H1 (cell line): ENCODE measurements around the gene PDZD4. TPM values are rescaled to one million over a fixed set of nuclear protein-coding genes. Genes with fewer than 3 reads are reported as not detected.

Experiments used
- CTCF ChIA-PET: fragments of 300-600 bp; sonication (Branson Sonifier 250); formaldehyde crosslinking; loops from one replicate; lab custom pipeline; 2021; ENCODE audit not compliant: partially characterized antibody; lab: Charles Lee
- POLR2A ChIA-PET: fragments of 300-600 bp; sonication (Branson Sonifier 250); formaldehyde crosslinking; loops from one replicate; lab custom pipeline; 2021; ENCODE audit warnings: inconsistent platforms; ENCODE audit not compliant: partially characterized antibody; lab: Charles Lee
- DNase-seq, 2 experiments: peaks; one replicate each; pipeline versions ENCODE4 v3.0.0 to v3.0.0-alpha.2; 2010 to 2022; ENCODE audit warnings: low spot score in 2 of 2, low read depth in 1 of 2, mixed read lengths in 1 of 2
- FAIRE-seq: peaks from 2 replicates; lab custom pipeline; 2011; peaks lifted over from hg19 to GRCh38; lab: Jason Lieb, UNC
- H2AFZ ChIP-seq: 2 replicates; pipeline ENCODE4 v1.8.1; 2012; ENCODE audit warnings: low read length, inconsistent platforms
- H2AK5ac ChIP-seq: 2 replicates; pipeline ENCODE4 v1.6.1; 2013; ENCODE audit warnings: low read depth, low read length
- H2BK120ac ChIP-seq: replicated peaks from 2 replicates; pipeline ENCODE3; 2013; ENCODE audit warnings: low read depth, low read length, inconsistent platforms
- H2BK12ac ChIP-seq: 2 replicates; pipeline ENCODE4 v1.6.1; 2013; ENCODE audit warnings: low read depth, low read length
- H2BK15ac ChIP-seq: 2 replicates; pipeline ENCODE4 v1.6.1; 2013; ENCODE audit warnings: low read length
- H2BK20ac ChIP-seq: 2 replicates; pipeline ENCODE4 v1.6.1; 2013; ENCODE audit warnings: low read length
- H2BK5ac ChIP-seq: 2 replicates; pipeline ENCODE4 v1.6.1; 2013; ENCODE audit warnings: low read depth, low read length
- H3K14ac ChIP-seq: 2 replicates; pipeline ENCODE4 v1.6.1; 2013; ENCODE audit warnings: inconsistent platforms; ENCODE audit not compliant: insufficient read length
- H3K18ac ChIP-seq: 2 replicates; pipeline ENCODE4 v1.6.1; 2013; ENCODE audit warnings: low read length; ENCODE audit errors: extremely low read depth
- H3K23ac ChIP-seq: 2 replicates; pipeline ENCODE4 v1.6.1; 2013; ENCODE audit warnings: inconsistent platforms; ENCODE audit not compliant: insufficient read length
- H3K23me2 ChIP-seq: 2 replicates; pipeline ENCODE4 v1.6.1; 2013; ENCODE audit warnings: low read depth, low read length
- H3K27ac ChIP-seq: 2 replicates; pipeline ENCODE4 v1.6.1; 2011; ENCODE audit warnings: low read depth, low read length, inconsistent platforms
- H3K27me3 ChIP-seq, 4 experiments: replicated peaks in 1 of 4; 1 replicate in 1 of 4; 2 replicates in 3 of 4; pipeline versions ENCODE4 v1.6.1 to v1.8.1; 2011 to 2013; ENCODE audit warnings: low read length in 3 of 4, mild to moderate bottlenecking in 3 of 4, inconsistent platforms in 2 of 4, mixed read lengths in 2 of 4, moderate library complexity in 1 of 4; ENCODE audit not compliant: control insufficient read depth in 3 of 4, insufficient read depth in 3 of 4; ENCODE audit errors: extremely low read depth in 1 of 4
- H3K36me3 ChIP-seq, 4 experiments: 2 replicates each; pipeline versions ENCODE4 v1.6.1 to v1.8.1; 2011 to 2013; ENCODE audit warnings: mild to moderate bottlenecking in 4 of 4, low read length in 3 of 4, moderate library complexity in 2 of 4, control low read depth in 1 of 4, inconsistent platforms in 1 of 4; ENCODE audit not compliant: insufficient read depth in 4 of 4, control insufficient read depth in 2 of 4
- H3K4ac ChIP-seq: replicated peaks from 2 replicates; pipeline ENCODE3; 2013; ENCODE audit warnings: low read length, low read depth, mixed read lengths, inconsistent platforms; ENCODE audit not compliant: insufficient read length
- H3K4me1 ChIP-seq, 4 experiments: replicated peaks in 1 of 4; 1 replicate in 1 of 4; 2 replicates in 3 of 4; pipeline versions ENCODE4 v1.6.1 to v1.8.1; 2011 to 2013; ENCODE audit warnings: low read length in 3 of 4, inconsistent platforms in 2 of 4, mixed read lengths in 1 of 4; ENCODE audit not compliant: insufficient read depth in 4 of 4, control insufficient read depth in 3 of 4
- H3K4me2 ChIP-seq, 2 experiments: 2 replicates each; pipeline versions ENCODE4 v1.6.1 to v1.8.1; 2011 to 2013; ENCODE audit warnings: low read depth in 2 of 2, low read length in 2 of 2, control low read depth in 1 of 2, inconsistent platforms in 1 of 2, mild to moderate bottlenecking in 1 of 2; ENCODE audit not compliant: insufficient read depth in 1 of 2
- H3K4me3 ChIP-seq, 4 experiments: fragments of 200-600, 300-600 bp in 1 of 4; sonication (generic), shearing (Covaris generic), sonication (Bioruptor Twin) in 1 of 4; 2 replicates each; pipeline versions ENCODE4 v1.5.1 to v1.8.1; 2011 to 2016; ENCODE audit warnings: low read length in 4 of 4, low read depth in 3 of 4, control low read depth in 2 of 4, inconsistent platforms in 2 of 4, mild to moderate bottlenecking in 2 of 4, mixed read lengths in 1 of 4, moderate library complexity in 1 of 4; ENCODE audit not compliant: insufficient read depth in 2 of 4; ENCODE audit errors: extremely low read depth in 1 of 4
- H3K56ac ChIP-seq: replicated peaks from 2 replicates; pipeline ENCODE3; 2013; ENCODE audit warnings: low read depth, mild to moderate bottlenecking, mixed read lengths, low read length, inconsistent platforms; ENCODE audit not compliant: insufficient read length
- H3K79me1 ChIP-seq: 2 replicates; pipeline ENCODE4 v1.6.1; 2013; ENCODE audit warnings: low read depth, low read length, control low read depth
- H3K79me2 ChIP-seq, 2 experiments: 2 replicates each; pipeline versions ENCODE4 v1.6.1 to v1.8.1; 2012 to 2013; ENCODE audit warnings: low read length in 2 of 2, mild to moderate bottlenecking in 2 of 2, inconsistent platforms in 1 of 2; ENCODE audit not compliant: insufficient read depth in 2 of 2, control insufficient read depth in 1 of 2
- H3K9ac ChIP-seq, 4 experiments: replicated peaks in 1 of 4; 1 replicate in 1 of 4; 2 replicates in 3 of 4; pipeline versions ENCODE4 v1.6.1 to v1.8.1; 2011 to 2013; ENCODE audit warnings: low read depth in 3 of 4, low read length in 3 of 4, control low read depth in 2 of 4, mild to moderate bottlenecking in 2 of 4, moderate library complexity in 2 of 4, inconsistent platforms in 1 of 4; ENCODE audit errors: extremely low read depth in 1 of 4
- H3K9me3 ChIP-seq, 2 experiments: 2 replicates each; pipeline versions ENCODE4 v1.6.1 to v1.8.1; 2012 to 2013; ENCODE audit warnings: mild to moderate bottlenecking in 2 of 2, moderate library complexity in 2 of 2, control low read depth in 1 of 2, inconsistent platforms in 1 of 2, low read depth in 1 of 2, low read length in 1 of 2, mixed read lengths in 1 of 2; ENCODE audit not compliant: insufficient read depth in 2 of 2
- H4K20me1 ChIP-seq, 2 experiments: replicated peaks in 1 of 2; 2 replicates each; pipeline versions ENCODE3 to v1.8.1; 2011 to 2013; ENCODE audit warnings: inconsistent platforms in 2 of 2, low read length in 2 of 2, mild to moderate bottlenecking in 1 of 2; ENCODE audit not compliant: insufficient read depth in 2 of 2, control insufficient read depth in 1 of 2
- H4K5ac ChIP-seq: 2 replicates; pipeline ENCODE4 v1.6.1; 2013; ENCODE audit warnings: low read length, low read depth, mixed read lengths, inconsistent platforms; ENCODE audit not compliant: insufficient read length
- H4K8ac ChIP-seq: 2 replicates; pipeline ENCODE4 v1.8.0; 2013; ENCODE audit warnings: mild to moderate bottlenecking, moderate library complexity, low read length, inconsistent platforms; ENCODE audit not compliant: insufficient read depth; ENCODE audit errors: extremely low read depth
- H4K91ac ChIP-seq: replicated peaks from 2 replicates; pipeline ENCODE3; 2013; ENCODE audit warnings: low read length, mixed read lengths, inconsistent platforms; ENCODE audit not compliant: insufficient read length
- CBX8 ChIP-seq: fragments of 300-800, 300-1000 bp; sonication (generic); IDR thresholded peaks from 2 replicates; pipeline ENCODE4 v1.7.1; 2016; ENCODE audit warnings: low read depth, low read length, borderline replicate concordance
- CREB1 ChIP-seq: IDR thresholded peaks from 2 replicates; pipeline ENCODE4 v1.6.1; 2012; ENCODE audit warnings: inconsistent platforms
- JUND ChIP-seq: IDR thresholded peaks from 2 replicates; pipeline ENCODE4 v1.6.1; 2011; ENCODE audit warnings: mild to moderate bottlenecking, improper control_type of control experiment, low read length
- RFX5 ChIP-seq: IDR thresholded peaks from 2 replicates; pipeline ENCODE4 v1.6.1; 2011; ENCODE audit warnings: low read depth, low read length, improper control_type of control experiment, borderline replicate concordance
- SIX5 ChIP-seq: IDR thresholded peaks from 2 replicates; pipeline ENCODE4 v1.6.1; 2011; ENCODE audit warnings: mild to moderate bottlenecking, low read depth, low read length
- ZNF274 ChIP-seq: IDR thresholded peaks from 2 replicates; pipeline ENCODE4 v1.7.0; 2012; ENCODE audit warnings: low read length, borderline replicate concordance; ENCODE audit errors: extremely low read depth
- WGBS, 2 experiments: shearing (Covaris generic) in 1 of 2; methylation state at CpG; one replicate each; pipeline versions ENCODE4 v1.1.6 to v1.1.7; 2013 to 2015; ENCODE audit warnings: low lambda C conversion rate in 2 of 2, mixed read lengths in 2 of 2, inconsistent platforms in 1 of 2, low coverage in 1 of 2, missing lambda C conversion rate in 1 of 2; ENCODE audit not compliant: insufficient replicate concordance in 2 of 2, insufficient coverage in 1 of 2, insufficient read length in 1 of 2; ENCODE audit errors: extremely low coverage in 1 of 2, missing lambda C conversion rate in 1 of 2; 5-methylcytosine and 5-hydroxymethylcytosine counted together
- polyA plus RNA-seq, 7 experiments: library from polyadenylated mRNA; depleted of rRNA in 3 of 7; stranded (reverse) in 5 of 7; unstranded in 2 of 7; fragments of >200 nt in 5 of 7; fragments of 200-250 nt in 2 of 7; gene quantifications; 1 replicate in 5 of 7; 2 replicates in 1 of 7; 4 replicates in 1 of 7; pipeline versions ENCODE4 v1.2.1 to v1.2.3, GENCODE V29; 2011 to 2013; ENCODE audit warnings: missing spikeins in 2 of 7, mixed read lengths in 2 of 7
- total RNA-seq: library from RNA; stranded (reverse); fragmentation: NEBNext Ultra II Directional; extraction: Animal tissue kit (Norgen Biotek cat#: 25700); gene quantifications from 2 replicates; pipeline ENCODE4 v1.2.1, GENCODE V29; 2021
- TF ChIP-seq, protein P1 (sequence below): IDR thresholded peaks from 2 replicates; pipeline ENCODE4 v1.6.1; 2012; ENCODE audit warnings: inconsistent platforms

The PDZD4 gene
- total and polyA plus RNA-seq, 2 of the 8 experiments (the other 6 are each of a cell fraction or from before 2014, with no cell fraction given) = 45.8 to 169 TPM

DNA sequence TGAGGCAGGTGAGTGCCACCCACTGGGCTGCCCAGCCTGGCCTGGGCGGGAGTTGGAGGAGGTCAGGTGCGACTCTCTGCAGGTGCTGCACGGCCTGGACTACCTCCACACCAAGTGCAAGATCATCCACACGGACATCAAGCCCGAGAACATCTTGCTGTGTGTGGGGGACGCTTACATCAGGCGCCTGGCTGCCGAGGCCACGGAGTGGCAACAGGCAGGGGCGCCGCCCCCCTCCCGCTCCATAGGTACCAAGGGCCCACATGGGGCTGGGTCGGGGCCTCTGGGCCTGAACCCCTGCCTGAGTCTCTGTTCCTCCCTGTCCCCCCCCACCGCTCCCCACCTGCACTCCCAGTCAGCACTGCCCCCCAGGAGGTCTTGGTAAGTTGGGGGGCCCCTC is 47.5 kb downstream of the PDZD4 start:
- H3K79me2 ChIP-seq = no peaks in the 10 kb centered on the region
- no peak for DNase-seq
- H3K14ac ChIP-seq = no peak overlapping the region
- no peak for FAIRE-seq
- no peak overlapping the region for H2BK5ac ChIP-seq
- H2BK15ac ChIP-seq = no peak overlapping the region
- H3K56ac ChIP-seq = no peak overlapping the region
- H2AK5ac ChIP-seq = no peak overlapping the region
- H4K20me1 ChIP-seq = peaks cover 0 to 2% of the 10 kb centered on the region in 2 experiments
- no peak overlapping the region for H2BK20ac ChIP-seq
- H3K23me2 ChIP-seq = no peaks in the 10 kb centered on the region
- H3K4me3 ChIP-seq = no peak overlapping the region
- no peak overlapping the region for H3K9ac ChIP-seq
- H3K4me2 ChIP-seq = no peak overlapping the region
- H2AFZ ChIP-seq = no peak overlapping the region
- H3K23ac ChIP-seq = no peak overlapping the region
- H4K91ac ChIP-seq = no peak overlapping the region
- H4K5ac ChIP-seq = no peak overlapping the region
- 100% methylated on average over 1 of the region's 14 CpGs; no CpG with 5 or more reads in 1 of the 2 experiments for WGBS, 2 experiments
- no peak overlapping the region for H3K4ac ChIP-seq
- H3K27me3 ChIP-seq = no peaks in the 10 kb centered on the region
- ChIA-PET POLR2A (interaction anchor here (1.0 to 1.7 kb wide), 4 partner anchors 9 to 124 kb away, joined by 3 to 10 read pairs (median 4); partner anchors contain the start of genes IDH3G and SSR4), CTCF (interaction anchor here (0.6 to 2.8 kb wide), 7 partner anchors 9 to 109 kb away, joined by 3 to 14 read pairs (median 3); no protein-coding TSS in a partner anchor)
- H2BK12ac ChIP-seq = no peak overlapping the region
- no peaks in the 10 kb centered on the region for H3K9me3 ChIP-seq
- H3K18ac ChIP-seq = no peak overlapping the region
- H2BK120ac ChIP-seq = no peak overlapping the region
- no peak overlapping the region for H4K8ac ChIP-seq
- H3K79me1 ChIP-seq = no peaks in the 10 kb centered on the region
- no peaks in the 10 kb centered on the region for H3K4me1 ChIP-seq
- peaks cover 0 to 5% (median 0%) of the 10 kb centered on the region in 4 experiments; a peak in 2 of 8 replicates for H3K36me3 ChIP-seq
- no peak overlapping the region for H3K27ac ChIP-seq
- no peak for TF ChIP-seq RFX5
- no peak for TF ChIP-seq CBX8
- TF ChIP-seq CREB1 = no peak
- no peak for TF ChIP-seq SIX5
- TF ChIP-seq, protein P1, sequence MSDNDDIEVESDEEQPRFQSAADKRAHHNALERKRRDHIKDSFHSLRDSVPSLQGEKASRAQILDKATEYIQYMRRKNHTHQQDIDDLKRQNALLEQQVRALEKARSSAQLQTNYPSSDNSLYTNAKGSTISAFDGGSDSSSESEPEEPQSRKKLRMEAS = no peak
- no peak for TF ChIP-seq ZNF274
- no peak for TF ChIP-seq JUND
